ENCODE data around the gene ASPG. TPM values are rescaled to one million over a fixed set of nuclear protein-coding genes. Genes with fewer than 3 reads are reported as not detected.
A peak's percentile ranks its signal among the peaks of the same experiment; 100 is the strongest.

Gene ASPG
- total RNA-seq, 1 donor from 2014 or later: 4.7 TPM

- no peak for DNase-seq (ENCODE audit: low spot score)
These were observed 30.8 kb downstream of the ASPG start for GRCh38 chr14:104116288-104116755.

- peak; percentile 41 for DNase-seq (ENCODE audit: low spot score)
These were observed 31.3 kb downstream of the ASPG start for GRCh38 chr14:104116756-104117340.

DNA sequence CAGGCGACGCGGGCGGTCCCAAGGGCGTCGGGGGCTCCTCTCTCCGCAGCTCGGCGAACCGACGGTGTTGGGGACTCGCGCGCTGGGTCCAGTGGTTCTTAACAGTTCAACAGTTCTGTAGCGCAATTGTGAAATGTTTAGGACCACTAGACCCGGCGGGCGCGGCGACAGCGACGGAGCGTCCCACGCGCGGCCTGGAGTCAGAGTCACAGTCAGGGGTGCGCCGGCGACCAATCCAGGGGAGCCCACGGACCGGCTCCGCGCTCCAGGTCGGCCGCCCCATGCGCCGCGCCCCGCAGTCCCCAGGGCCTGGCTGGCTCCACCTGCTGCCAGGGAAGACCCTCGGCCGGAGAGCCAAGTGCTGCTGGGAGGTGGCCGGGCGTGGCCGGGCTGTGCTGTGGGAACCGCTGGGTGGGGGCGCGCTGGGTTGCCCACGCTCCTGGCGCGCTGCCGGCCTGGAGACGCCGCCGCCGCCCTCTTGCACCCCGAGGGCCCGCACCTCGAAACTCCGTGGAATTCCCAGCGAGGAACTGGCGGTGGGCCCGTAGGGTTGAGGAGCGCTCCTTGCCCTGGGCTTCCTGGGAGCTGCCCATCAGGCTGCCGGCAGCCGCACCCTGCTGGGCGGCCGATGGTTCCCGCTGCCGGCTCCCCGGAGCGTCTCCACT lies 32.0 kb downstream of the ASPG start:
- no peak for DNase-seq (ENCODE audit: low spot score)

- no peak for DNase-seq (ENCODE audit: low spot score)
These were observed 32.7 kb downstream of the ASPG start for GRCh38 chr14:104118006-104118844.

DNA sequence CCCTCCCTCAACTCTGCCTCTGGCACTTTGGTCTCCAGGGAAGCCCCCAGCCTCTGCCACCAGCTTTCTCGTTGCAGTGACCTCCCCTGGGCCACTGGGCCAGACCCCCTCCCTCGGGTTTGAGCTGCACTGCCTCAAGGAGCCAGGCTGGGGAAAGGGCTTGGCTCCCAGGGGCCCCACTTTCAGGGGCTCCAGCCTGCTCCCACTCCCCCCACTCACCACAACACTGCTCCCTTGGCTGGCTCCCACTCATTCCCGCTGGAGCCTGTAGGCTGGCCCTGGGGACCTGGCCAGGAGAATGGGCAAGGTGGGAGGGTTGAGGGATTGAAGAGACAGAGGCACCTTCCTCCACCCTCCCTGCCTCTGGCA lies 33.6 kb downstream of the ASPG start:
- DNase-seq (ENCODE audit: low spot score): no peak

GRCh38 chr14:104119488-104120251 lies 34.2 kb downstream of the ASPG start:
- no peak for DNase-seq (ENCODE audit: low spot score)

DNA sequence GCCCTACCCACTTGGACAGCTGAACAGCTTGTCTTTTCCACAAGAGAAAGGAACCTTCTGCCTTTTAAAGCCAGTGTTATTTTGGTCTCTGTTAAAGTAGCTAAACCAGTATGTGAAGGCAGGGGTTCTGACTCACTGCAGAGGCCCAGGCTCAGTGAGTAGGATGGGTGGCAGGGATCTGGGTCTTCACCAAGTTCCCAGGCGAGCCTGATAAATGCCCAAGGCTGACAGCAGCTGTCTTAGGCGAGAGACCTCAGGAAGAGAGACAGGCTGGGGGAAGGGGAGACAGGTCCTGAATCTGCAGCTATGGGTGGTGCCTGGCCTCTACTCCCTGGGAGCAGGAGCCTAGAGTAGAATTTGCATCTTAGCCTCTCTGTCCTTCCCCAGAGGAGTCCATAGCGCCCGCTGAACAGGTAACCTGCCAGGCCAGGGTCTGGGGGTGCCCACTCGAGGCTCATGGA lies 34.8 kb downstream of the ASPG start:
- no peak for DNase-seq (ENCODE audit: low spot score)

DNA sequence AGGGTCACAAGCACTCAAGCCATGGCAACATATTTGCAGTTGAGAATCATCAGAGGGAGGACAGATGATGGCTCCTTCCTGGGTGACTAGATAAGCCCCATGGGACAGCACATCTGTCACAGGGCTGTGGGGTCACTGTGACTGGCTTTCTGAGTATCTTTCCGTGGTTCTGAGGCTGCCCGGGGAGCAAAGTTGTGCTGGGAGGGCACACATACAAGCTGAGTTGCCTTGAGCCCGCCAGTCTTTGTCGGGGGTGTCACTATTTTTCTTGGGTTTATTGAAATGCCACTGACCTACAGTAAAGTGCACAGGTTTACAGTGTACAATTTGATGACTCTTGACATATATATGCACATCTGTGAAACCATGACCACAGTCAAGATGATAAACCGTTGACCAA lies 35.6 kb downstream of the ASPG start:
- DNase-seq (ENCODE audit: low spot score): no peak

DNA sequence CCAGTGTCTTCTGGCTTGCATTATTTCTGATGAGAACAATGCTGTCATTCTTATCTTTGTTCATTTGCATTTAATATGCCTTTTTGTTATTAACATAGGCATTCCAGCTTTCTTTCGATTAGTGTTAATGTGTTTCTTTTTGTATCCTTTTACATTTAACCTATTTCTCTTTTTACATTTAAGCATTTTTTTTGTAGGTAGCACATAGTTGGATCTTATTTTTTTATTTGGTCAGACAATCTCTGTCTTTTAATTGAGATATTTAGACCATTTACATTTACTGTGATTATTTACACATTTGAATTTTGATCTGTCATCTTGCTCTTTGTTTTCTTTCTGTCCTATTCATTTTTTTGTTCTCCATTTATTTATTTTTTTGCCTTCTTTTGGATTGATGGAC lies 38.4 kb downstream of the ASPG start:
- DNase-seq (ENCODE audit: low spot score): no peak

DNA sequence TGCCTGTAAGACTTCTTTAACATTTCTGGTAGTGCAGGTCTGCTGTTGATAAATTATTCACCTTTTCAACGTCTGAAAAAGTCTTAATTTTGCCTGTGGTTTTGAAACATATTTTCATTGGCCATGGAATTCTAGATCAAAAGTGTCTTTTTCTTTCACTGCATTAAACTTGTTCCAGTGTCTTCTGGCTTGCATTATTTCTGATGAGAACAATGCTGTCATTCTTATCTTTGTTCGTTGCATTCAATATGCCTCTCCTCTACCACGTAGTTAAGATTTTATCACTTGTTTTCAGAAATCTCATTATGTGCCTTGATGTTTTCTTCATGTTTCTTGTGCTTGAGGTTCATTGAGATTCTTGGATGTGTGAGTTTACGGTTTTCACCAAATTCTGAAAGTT lies 39.5 kb downstream of the ASPG start:
- DNase-seq (ENCODE audit: low spot score): no peak

DNA sequence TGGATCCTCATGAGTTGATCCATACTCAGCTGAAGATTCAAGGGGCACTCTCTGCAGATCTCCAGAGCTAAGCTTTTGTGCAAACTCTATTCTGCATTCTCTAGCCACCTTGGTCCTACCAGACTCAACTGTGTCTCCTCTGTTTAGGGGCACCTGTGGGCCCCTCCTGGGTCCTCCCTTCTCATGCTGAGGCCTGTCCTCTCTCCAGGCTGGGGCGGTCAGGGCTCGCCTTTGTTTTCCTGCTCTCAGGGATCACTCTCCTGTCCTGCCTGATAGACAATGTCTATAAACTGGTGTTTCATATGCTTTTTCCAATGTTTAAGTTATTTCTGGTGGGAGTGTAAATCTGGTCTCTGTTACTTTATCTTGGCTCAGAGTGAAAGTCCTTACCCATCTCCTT lies 41.3 kb downstream of the ASPG start:
- no peak for DNase-seq (ENCODE audit: low spot score)

DNA sequence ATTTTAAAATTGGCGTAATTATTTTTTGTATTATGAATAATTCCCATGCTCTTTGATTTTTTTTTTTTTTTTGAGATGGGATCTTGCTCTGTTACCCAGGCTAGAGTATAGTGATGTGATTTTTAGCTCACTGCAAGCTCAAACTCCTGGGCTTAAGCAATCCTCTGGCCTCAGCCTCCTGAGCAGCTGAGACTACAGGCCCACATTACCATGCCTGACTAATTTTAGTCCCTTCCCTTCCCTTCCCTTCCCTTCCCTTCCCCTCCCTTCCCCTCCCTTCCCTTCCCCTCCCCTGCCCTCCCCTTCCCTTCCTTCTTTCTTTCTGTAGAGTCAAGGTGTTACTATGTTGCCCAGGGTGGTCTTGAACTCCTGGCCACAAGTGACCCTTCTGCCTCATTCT lies 43.5 kb downstream of the ASPG start:
- no peak for DNase-seq (ENCODE audit: low spot score)

- no peak for DNase-seq (ENCODE audit: low spot score)
These were observed 44.1 kb downstream of the ASPG start for GRCh38 chr14:104129556-104129955.

DNA sequence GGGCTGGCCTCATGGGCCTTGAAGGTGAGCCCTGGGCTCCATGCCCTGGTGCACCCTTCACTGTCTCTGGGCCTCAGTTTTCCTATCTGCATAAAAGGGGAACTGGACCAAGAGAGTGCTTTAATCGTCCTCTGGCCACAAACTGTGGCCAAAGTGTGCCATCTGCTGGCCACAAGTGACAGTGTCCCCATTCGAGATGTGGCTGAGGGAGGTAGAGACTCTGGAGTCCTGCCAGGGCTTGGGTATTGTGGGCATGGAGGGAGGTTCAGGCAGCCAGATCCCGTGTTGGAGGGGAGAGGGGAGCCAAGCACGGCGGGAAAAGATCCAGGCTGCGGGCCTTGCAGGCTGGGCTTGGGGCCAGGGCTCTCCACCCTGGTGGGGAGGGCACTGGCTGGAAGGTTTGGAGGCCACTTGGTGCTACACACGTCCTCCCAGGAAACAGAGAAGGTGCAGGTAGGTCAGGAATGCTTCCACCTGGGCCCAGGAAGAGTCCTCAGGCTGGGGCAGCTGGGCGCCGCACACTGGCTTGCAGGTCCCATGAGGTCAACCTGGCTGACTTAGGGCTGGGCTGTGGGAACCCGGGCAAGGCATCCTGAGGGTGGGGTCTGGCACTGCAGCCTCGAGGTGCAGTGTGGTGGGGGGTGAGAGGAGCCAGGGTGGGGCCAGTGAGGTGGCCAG lies 45.6 kb downstream of the ASPG start:
- DNase-seq (ENCODE audit: low spot score): peak; percentile 43

DNA sequence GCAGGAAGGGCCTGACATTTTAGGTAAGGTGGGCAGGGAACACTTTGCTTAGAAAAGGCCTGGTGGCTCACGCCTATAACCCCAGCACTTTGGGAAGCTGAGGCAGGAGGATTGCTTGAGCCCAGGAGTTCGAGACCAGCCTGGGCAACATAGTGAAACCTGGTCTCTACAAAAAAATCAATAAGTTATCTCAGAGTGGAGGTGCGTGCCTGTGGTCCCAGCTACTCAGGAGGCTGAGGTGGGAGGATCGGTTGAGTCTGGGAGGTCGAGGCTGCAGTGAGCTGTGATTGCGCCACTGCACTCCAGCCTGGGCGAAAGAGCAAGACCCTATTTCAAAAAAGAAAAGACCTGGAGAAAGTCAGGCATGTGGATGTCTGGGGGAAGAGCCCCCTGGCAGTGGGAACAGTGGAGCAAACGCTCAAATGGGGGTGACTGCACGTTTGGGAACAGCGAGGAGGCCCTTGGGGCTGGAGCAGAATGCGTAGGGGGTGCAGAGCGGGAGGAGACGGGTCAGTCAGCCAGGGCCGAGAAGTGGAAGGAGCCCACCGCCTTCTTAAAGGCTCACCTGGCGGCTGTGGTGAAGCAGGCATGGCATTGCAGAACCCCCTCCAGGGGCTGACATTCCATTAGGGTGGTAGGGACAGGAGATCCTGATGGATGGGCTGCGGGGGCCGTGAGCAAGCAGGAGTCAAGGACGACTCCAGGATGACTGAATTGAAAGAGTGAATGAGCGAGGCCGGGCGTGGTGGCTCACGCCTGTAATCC lies 46.6 kb downstream of the ASPG start:
- DNase-seq (ENCODE audit: low spot score): no peak

DNA sequence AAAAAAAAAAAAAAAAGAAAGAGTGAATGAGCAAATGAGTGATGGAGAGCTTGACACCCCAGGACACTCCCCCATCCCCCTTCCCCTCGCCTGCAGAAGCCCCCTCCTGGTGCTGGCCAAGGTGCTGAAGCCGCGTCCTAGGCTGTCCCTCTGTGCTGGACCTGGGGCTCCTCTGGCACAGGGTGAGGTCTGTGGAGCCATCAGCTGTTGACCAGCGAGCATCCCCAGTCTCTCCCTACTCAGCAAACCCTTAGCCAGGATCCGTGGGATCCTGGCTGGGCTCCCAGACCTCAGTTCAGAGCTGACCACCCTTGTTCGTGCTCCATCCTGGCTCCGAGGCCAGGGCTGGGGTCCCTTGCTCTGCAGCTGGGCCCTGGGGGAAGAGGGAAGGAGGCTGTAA lies 47.5 kb downstream of the ASPG start:
- no peak for DNase-seq (ENCODE audit: low spot score)

DNA sequence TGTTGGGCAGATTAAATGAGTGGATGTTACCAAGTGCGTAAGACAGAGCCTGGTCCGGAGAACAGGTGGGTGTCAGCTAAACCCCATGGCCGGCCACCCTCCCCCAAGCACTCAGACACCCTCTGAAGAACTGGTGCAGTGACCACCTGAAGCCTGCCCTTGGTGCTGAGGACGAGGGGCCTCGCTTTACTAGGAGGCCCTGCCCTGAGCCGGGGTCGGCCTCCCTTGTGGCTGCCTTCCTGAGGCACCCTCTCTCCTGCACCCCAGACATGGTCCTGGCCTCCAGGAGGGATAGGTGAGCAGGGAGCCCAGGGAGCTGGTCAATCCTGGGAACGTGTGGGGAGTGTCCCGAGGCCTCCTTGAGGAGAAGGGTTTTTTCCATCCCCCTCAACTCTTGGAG lies 48.0 kb downstream of the ASPG start:
- no peak for DNase-seq (ENCODE audit: low spot score)

DNA sequence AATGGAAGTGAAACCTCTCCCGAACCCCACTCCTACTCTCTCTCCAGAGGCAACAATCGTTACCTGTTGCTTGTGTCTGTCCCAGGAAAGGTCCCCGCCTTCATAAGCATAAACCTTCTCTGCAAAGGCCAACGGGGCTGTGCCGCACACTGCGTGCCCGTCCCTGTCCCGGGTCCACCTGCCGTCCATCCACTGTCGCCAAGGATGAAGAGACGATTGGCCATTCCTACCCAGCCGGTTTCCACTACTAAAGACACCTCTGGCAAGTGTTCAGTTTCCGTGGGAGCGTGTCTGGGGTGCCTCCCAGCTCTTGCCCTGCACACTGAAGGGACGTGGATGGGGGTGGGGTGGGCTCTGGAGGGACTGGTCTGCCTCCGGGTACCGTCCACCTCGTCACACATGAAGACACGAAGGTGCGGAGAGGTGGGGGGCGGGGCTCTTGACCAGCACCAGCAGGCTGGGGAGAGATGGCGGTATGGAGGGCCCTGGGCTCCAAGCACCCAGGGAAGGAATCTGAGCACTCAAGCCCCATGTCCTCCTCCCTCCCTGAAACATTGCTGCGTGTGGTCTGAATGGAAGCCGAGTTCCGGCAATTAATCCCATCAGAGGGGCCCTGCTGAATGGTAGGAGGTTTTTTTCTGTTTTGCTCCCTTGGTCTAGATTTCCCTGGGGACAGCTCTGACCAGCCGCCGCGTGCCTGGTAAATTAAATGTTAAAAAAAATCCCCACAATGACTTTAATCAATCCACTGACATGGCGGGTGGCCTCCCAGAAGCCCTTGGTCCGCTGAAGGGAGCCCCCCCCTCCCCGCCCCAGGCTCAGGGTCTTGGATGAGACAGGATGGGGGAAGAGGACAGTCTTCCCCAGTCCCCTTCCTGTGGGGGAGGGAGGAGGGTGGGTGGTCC lies 48.8 kb downstream of the ASPG start:
- no peak for DNase-seq (ENCODE audit: low spot score)

GRCh38 chr14:104135121-104135903 lies 49.8 kb downstream of the ASPG start:
- no peak for DNase-seq (ENCODE audit: low spot score)

Data from mucosa of gallbladder (tissue), 1 donor.